NCI-H460 (cell line): ENCODE measurements around the gene SH3GL3. TPM values are rescaled to one million over a fixed set of nuclear protein-coding genes. Genes with fewer than 3 reads are reported as not detected.
A peak's percentile ranks its signal among the peaks of the same experiment; 100 is the strongest.

Source experiments
- DNase-seq: peaks from one replicate; pipeline ENCODE4 v3.0.0-alpha.2; 2016; ENCODE audit warnings: low read depth; ENCODE audit errors: extremely low read depth
- total RNA-seq: library from RNA; depleted of rRNA; stranded (reverse); fragments of >200 nt; shearing (Covaris generic); gene quantifications from 2 replicates; pipeline ENCODE4 v1.2.3, GENCODE V29; 2014

SH3GL3 gene
- total RNA-seq, 1 experiment from 2014 or later = 0.37 TPM

DNA sequence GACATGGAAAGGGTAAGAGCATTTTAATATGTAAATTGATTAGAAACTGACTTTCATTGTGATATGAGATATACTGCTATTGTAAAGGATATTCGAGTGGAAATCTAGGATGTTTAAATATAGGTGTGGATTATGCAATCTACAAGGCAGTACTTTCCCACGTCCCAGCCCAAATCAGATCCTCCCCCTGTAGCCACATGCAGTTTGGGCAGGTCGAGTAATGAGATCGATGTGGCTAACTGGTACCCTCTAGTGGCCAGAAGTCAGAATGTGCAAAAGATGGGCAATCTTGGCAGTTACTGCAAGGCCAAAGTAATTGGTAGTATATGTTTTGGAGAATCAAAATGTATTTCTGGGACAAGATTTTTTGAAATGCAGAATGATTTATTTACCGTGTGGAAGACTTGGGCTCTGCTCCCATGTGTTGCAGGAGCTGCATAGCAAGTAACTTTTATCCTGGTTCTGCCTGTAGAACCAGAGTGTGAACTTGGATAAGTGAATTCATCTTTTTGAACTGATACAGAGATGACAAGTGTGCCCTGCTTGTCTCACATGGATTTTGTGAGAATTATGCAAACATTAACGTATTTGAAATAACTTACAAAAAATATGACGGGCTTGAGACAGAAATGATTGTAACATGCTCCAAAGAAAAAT, 112.3 kb downstream of the SH3GL3 start:
- peak; percentile 57 for DNase-seq

DNA sequence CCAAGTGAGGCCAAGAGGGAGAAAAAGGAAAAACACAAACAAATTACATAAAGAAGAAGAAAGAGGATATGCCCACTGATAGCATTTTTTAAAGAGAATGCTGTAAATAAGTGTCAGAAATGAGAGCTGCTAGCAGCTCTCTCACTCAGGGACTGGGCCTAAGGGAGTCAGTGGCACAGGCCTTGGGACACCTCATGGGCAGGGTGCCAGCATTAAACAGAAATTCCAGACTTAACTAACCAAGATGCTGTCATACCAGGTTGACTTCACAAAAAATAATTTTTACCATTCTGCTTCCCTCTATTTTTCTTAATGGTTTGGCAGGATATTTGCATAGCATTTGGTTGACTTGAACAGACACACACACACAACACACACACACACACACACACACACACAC, 114.5 kb downstream of the SH3GL3 start:
- DNase-seq = no peak

DNA sequence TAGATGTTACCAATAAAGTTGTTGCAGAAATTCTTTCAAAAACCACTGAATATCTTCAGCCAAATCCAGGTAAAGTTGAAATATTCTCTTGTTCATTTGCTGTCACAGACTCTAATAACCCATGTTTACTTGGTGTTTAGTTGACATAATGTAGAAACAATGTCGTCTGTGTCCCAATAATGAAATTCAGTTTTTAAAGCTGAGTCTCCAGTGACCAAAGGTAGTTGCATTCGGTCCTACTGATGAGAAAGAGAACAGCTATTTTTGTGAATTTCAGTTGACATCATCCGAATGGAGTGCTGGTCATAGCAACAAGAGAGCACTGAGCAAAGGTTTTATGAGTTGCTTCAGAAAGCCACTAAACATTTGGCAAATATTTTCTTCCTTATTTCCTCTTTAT, 118.0 kb downstream of the SH3GL3 start:
- DNase-seq = no peak

DNA sequence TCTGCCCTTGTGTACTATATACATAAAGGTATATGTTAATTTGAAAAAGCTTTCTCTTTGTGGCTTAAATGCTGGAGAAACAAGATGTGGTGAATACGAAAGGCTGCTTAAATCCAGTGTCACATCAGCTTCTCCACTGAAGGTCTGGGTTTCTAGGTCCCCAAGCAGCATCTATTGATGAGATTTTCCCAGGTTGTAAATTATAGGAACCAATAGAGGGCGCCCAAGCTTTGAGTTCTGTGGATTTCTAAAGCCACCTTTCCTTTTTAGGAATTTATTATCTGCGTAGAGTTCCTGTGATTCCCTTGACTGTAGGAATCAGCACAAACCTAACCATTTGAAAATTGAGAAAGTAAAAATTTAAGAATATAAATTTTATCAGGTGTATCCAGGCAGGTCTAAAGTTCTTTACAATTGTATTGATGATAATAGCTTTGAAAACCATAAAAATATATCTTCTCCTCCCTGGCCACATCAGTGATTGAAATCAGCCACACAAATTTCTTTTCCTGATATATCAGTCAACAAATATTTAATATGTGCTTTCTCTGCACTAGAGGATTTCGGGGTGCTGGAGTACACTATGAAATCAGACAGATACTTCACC, 118.5 kb downstream of the SH3GL3 start:
- DNase-seq = peak; percentile 23

DNA sequence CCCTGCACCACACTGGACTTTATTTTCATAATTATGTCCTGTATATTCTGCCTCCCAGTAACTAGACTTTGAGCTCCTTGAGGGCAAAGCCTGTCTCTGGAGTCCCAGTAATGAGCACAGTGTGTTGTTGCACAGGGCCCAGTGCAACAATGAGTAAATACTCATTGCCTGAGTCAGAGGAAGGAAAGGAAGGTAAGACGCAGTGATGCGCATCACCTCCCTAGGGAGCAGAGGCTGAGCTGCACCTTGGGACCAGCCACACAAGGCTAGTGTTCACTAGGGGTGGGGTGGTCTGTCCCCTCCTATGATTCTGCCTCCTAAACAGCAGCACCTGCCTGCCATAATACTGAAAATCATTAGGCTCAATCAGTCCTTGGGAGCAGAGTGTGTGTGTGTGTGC, 120.2 kb downstream of the SH3GL3 start:
- DNase-seq = no peak

DNA sequence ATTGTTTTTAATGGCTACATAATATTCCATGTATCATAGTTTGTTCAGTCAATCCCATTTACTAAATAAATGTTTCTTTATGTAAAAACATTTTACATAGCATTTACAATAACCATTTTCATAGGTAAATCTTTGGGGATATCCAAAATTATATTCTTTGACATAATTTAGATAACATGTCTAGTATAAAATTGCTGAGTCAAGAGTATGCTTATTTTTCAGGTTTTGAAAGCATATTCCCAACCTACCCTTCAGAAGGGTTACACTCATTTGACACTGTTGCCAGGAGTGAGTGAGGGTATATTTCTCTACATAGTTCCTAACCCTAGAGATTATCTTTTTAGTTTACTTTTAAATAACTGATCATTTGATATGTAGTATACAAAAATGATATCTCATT, 122.2 kb downstream of the SH3GL3 start:
- no peak for DNase-seq

DNA sequence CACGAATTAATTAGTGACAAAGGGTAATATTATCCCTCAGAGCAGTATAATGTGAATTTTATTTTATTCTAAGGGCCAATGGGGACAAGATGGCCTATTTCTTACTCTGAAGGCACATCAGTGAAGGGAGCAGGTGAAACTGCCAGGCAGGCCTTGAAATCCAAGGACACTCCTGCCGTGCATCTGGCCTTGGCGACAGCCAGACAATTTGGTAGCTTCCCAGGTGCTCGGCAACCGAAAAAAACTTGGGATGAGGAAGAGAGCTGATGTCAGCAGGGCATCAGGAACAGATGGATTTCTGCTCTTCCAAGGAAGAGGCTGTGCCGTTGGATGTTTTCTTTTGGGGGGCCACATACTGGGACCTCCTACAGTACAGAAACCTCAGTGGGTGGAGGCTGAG, 123.6 kb downstream of the SH3GL3 start:
- DNase-seq = no peak

DNA sequence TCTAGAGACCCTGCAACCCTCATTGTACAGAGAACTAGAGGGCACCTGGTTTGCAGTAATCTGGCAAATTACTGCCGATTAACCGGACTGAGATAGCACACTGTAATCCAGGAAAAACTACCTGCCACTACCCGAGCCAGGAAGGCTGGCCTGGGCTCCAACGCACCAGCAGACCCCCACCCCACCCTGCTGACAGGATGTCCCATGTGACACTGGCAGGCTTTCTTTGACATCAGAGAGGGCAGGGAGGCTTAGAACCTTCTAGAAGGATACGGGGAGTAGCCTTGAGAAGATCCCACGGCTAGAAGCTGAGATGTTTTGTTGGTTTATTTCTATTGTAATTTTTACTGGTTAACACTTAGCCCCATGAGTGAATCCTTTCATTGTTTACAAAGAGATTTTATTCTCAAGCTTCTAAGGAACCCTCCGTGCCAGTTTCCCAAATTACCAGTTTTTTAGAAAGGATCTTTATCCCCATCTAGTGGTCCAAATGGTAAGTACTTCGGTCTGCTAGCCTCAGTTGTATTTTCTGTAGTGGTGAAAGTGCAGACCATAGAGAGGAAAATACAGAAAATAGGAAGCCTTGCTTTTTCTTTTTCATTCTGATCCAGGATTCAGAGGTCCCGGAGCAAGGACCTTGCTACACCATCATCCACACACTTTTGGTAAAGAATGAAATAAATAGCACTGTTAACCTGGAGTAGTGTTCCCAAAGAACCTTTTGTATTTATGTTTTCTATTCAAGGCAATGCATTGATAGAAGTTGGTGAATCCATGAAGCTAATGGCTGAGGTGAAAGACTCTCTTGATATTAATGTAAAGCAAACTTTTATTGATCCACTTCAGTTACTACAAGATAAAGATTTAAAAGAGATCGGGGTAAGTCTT, 124.9 kb downstream of the SH3GL3 start:
- peak; percentile 17 for DNase-seq

DNA sequence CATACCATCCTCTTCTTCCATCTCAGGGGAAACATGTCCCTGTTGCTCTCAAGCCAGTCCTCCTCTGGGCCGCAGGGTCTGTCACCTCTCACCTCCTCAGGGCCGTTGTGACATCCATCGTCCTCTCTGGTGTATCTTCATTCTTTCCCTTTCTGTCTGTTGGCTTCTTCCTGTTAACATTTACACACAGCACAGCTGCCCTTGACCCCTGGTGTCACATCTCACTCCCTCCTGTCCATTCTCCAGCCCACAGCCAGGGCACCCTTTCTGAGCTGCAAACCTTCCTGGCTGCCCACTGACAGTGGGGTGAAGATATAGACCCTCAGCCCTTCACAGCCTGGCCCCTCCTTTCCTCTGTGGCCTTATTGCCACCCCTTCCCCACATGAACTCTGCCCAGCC, 127.2 kb downstream of the SH3GL3 start:
- DNase-seq = no peak

DNA sequence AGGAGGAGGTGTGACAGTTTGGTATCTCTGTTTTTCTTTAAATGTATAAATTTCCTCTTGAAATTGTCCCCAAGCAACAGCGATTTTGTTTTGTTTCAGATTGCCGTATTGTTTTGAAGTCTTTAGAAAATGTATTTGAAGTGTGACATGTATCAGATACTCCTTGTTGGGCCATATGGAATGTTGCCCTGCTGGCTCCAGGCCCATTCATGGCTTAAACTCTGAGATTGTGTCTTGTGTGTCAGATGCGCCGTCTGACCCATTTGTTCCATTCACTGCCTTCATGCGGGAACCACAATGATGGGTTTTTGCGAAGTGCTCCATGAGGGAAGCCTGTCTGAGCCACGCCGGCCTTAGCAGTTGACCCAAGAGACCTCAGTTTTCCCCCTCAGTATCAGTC, 131.6 kb downstream of the SH3GL3 start:
- DNase-seq = no peak

DNA sequence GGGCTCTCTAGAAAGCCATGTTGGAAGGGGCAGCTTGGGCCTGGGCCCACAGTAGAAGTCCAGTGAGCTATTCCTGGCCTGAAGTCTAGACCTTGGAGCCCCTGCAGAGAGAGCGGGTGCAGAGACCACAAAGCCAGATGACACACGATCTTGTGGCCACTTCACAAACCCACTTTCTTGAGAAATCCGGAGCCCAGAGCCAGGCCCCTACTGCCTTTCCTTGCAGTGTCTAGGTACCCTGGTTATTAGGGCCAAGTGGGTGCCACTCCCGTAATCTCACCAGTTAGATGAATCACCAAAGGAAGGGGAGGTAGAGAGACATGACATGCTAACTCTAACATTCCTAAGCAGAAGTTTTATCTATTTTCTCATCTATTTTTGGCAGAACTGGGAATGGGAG, 134.2 kb downstream of the SH3GL3 start:
- no peak for DNase-seq

DNA sequence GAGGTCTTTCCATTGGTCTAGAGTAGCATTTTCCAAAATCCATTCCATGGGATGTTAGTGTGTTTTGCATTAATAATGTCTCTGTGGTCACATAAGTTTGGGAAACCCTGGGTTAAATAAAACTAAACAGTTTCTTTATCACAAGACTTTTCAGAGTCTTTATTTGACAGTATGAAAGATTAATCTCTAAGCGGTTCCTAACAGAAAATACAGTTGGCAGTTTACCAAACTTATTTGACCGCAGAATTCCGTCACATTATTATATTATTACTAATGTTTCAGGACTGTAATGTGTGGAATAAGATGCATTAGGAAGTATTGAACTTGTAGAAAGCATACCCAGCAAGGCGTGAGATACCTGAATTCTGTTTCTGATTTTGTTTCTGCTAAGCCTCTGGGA, 135.2 kb downstream of the SH3GL3 start:
- DNase-seq = no peak

DNA sequence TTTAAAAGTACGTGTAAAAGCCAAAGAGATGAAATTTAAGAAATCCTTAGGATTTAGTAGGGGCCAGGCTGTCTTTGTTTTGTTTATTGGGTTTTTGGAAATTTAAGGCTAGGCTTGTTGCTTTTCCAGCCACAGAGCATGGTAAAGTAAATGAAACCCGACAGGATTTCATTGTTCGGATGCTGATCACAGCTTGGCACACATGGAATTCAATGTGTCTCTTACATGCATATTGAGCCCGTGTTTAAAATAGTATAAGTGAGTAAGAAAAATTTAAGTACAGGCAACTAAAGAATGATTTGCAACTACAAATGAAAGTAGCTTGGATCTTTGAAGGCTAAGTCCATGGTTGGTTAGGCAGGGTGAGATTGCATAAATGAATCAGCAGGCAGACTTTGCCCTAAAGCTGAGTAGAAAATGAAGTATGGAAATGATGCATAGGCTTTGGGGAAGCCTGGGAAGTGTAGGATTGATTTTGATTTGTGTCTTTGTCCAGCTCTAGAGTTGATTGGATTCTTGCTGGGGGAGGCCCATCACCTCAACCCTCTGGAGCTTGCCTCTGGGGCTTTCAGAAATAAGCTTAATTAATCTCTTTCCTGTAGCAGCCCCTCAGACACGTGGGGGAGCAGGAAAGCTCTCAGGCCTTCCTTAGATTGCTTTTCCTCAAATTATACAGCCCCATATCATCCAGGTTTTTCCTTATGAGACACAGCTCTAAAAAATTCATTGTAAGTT, 138.6 kb downstream of the SH3GL3 start:
- DNase-seq = no peak

DNA sequence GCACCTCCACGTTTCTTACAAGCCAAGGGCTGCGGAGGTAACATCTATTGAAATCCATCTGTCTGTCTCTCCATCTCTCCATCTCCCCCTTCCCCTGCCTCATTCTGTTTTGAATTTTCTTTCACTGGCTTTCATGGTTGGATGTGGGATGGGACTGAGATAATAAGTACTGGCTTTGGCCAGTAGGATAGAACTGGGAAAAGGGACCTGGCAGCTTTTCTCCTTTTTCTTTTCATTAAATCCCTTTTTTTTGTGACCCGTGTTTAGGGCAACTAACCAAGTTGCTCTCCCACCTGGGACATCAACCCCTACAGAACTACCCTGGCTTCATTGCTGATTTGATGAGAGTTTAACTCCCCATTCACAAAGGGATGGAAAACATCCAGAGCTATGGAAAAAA, 139.9 kb downstream of the SH3GL3 start:
- DNase-seq = no peak

DNA sequence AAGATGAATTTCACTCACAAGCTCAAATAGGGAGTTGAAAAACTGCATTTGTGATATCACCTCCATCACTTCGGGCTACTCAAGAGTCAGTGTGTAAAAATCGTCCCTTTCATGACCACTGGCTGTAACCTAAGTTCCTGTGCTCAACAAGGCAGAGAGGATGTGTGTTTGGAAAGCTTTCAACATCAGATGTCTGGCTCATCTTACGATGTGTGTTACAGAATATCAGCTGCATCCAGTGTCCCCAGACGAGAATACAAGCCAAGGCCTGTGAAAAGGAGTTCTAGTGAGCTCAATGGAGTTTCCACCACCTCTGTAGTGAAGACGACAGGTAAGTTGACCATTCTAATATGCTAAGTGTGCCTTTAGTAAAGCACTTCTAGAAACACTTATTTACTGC, 141.3 kb downstream of the SH3GL3 start:
- no peak for DNase-seq

DNA sequence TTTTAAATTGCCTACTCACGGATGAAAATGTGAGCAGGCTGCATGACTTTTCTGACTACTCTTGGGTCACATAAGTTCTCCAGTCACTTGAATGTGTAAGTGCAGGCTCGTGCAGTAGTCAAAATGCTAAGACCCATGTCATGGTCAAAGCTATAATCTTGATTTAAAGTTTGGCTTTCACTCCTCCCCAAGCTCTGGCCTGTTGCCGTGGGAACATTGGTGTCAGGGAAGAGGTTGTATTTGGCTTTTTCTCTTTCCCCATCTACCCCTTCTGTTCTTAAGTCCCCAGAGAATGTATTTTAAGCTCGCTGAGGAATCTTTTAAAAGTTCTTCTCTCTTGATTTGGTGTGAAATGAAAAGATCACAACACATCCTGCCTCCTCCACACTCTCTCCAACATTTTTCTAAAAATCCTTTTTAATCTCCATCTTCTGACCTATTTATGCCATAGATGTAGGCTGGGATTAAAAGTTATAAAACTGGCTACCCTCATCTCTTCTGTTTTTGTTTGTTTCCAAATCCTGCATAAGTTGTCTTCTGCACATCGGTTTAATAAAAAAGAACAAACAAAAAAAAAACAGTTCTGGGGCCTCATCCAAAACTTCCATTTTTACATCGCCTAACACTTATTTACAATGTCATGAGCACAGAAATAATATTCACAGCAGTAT, 145.4 kb downstream of the SH3GL3 start:
- DNase-seq = no peak

DNA sequence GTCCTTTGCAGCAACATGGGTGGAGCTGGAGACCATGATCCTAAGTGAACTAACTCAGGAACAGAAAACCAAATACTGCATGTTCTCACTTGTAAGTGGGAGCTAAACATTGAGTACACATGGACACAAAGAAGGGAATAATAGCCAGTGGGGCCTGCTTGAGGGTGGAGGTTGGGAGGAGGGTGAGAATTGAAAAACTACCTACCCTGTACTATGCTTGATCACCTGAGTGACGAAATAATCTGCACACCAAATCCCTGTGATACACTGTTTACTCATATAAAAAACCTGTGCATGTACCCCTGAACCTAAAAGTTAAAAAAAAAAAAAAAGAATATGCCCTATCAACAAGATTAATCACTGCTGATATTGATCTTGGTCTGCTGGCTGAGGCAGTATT, 148.1 kb downstream of the SH3GL3 start:
- no peak for DNase-seq

DNA sequence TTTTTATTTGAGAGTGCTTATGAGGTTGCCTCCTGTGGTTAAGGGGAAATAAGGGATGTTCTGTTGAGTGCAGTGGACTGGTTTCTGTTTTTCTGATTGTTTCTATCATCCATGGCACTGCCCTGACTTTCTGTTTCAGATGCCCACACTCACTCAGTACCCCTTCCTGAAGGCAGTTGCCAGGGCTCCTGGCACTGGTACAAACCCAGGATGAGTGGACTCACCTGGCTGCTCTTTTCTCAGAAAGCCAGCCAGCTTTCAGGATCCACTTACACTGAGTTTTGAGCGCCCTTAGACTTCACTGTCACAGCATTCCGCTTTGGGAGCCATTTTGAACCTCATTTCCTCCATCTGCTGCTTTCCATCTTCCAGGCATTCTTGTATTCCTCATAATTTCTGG, 150.9 kb downstream of the SH3GL3 start:
- no peak for DNase-seq

DNA sequence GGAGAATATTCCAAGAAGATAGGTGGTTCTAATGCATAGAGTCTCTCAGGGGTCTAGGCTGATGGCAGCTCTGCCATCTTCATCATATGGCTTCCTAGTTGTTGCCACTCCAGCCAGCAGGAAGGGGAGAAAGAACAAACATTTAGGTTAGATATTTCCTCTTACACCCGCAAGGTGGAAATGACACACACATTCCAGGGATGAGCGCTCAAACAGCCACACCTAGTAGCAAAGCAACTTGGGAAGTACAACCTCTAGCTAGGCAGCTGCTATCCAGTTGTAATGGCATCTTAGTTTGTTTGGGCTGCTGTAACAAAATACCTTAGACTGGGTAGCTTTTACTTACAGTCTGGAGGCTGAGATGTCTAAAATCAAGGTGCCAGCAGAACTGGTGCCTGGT, 154.9 kb downstream of the SH3GL3 start:
- no peak for DNase-seq

DNA sequence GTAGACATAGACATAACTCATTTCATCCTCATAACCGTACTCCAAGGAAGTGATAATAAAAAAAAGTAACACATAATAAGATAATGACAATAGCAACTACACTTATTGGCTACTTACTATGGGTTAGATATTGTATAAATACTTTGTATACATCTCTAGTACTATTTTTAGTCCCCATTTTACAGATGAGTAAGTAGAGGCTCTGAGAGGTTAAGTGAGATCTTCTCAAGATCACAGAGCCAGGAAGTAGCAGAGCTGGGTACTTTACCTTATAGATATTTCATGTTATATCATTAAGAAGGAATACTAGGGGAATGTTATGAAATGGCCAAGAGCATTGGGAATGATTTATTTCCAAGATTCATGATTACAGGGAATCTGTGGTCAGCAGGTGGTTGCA, 157.4 kb downstream of the SH3GL3 start:
- DNase-seq = no peak
